ENCODE results near the gene CAB39L. TPM values are rescaled to one million over a fixed set of nuclear protein-coding genes. Genes with fewer than 3 reads are reported as not detected.

The CAB39L gene
- total and polyA plus RNA-seq, 2 of the 13 experiments (the other 11 are each of a cell fraction or from before 2014, with no cell fraction given), result 3.1 to 6.1 TPM

DNA sequence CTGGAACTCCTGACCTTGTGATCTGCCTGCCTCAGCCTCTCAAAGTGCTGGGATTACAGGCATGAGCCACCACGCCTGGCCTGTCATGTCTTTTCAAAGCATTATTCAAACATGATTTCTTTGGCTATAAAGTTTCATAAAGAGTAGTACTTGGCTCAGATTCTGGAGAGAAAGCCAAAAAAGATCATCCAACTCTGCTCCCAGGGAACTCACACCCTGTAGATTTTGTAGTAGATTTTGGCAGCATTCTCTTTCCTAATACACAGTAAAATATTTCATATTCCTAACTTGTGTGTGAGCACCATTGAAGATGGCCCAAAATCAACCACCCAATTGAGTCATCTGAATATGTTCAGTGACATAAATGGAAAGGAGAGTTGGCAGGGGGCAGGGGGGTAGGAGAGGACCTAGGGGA lies 48.4 kb downstream of the CAB39L start:
- Histone ChIP-seq H3K4me2 (ENCODE audit: low read depth, low read length) (no peak overlapping the region), H3K79me2 (ENCODE audit: insufficient read depth, low read length) (no peaks in the 10 kb centered on the region), H4K20me1 (ENCODE audit: insufficient read depth, low read length) (no peaks in the 10 kb centered on the region), H3K27ac (ENCODE audit: extremely low read length, insufficient read depth, low read length) (no peak overlapping the region), H3K4me3 (replicated peaks in 1 of 3; ENCODE audit: insufficient read depth in 1 of 3, low read depth in 2 of 3, low read length in 3 of 3) (no peak overlapping the region), H3K27me3 (ENCODE audit: control insufficient read depth in 1 of 2, insufficient read depth in 2 of 2, low read length in 2 of 2) (no peaks in the 10 kb centered on the region), H3K4me1 (ENCODE audit: insufficient read depth, low read length) (no peaks in the 10 kb centered on the region), H2AFZ (ENCODE audit: low read length) (no peak overlapping the region), H3K9ac (ENCODE audit: insufficient read depth, low read depth, low read length) (no peak overlapping the region), H3K36me3 (replicated peaks in 1 of 2; ENCODE audit: control insufficient read depth in 1 of 2, insufficient read depth in 2 of 2, low read length in 2 of 2) (no peaks in the 10 kb centered on the region), H3K9me3 (ENCODE audit: low read length) (no peaks in the 10 kb centered on the region)
- FAIRE-seq, result no peak
- BruUV-seq (replicated peaks), result no TSS peak
- intact Hi-C loops (cut with micrococcal nuclease; ENCODE audit: unreplicated experiment), result no loop called here
- 89% methylated on average over 1 of the region's 1 CpG for WGBS (ENCODE audit: low lambda C conversion rate)
- TF ChIP-seq ZNF788 (CRISPR knock-in tag; IDR thresholded peaks at IDR 0.05; ENCODE audit: borderline replicate concordance) (no peak), ZNF124 (CRISPR knock-in tag; IDR thresholded peaks at IDR 0.05) (no peak), NFIB (CRISPR knock-in tag; IDR thresholded peaks at IDR 0.05; ENCODE audit: borderline replicate concordance) (no peak), ZNF362 (CRISPR knock-in tag; IDR thresholded peaks at IDR 0.05; ENCODE audit: borderline replicate concordance) (no peak), ZSCAN9 (CRISPR knock-in tag; IDR thresholded peaks at IDR 0.05; ENCODE audit: borderline replicate concordance) (no peak), ZNF24 (IDR thresholded peaks at IDR 0.05) (no peak), SOX6 (IDR thresholded peaks at IDR 0.05) (no peak), SOX6 (CRISPR knock-in tag; IDR thresholded peaks at IDR 0.05) (no peak), SP5 (CRISPR knock-in tag; IDR thresholded peaks at IDR 0.05; ENCODE audit: borderline replicate concordance, low read depth) (no peak)
- POLR2A ChIA-PET, result no interaction called here
- no peak for DNase-seq (ENCODE audit: low spot score)
- in situ Hi-C loops (cut with HindIII; ENCODE audit: extremely low pct_ligation_motif_present, low pct_unique_long_range_greater_than_20kb), result no loop called here
- CTCF ChIA-PET (ENCODE audit: low intra/inter-chr PET ratio, low total read pairs), result no interaction called here
- ATAC-seq, result no peak

GRCh38 chr13:49388091-49388635 lies 55.7 kb downstream of the CAB39L start:
- Histone ChIP-seq H3K4me2 (ENCODE audit: low read depth, low read length) (no peak overlapping the region), H3K4me1 (ENCODE audit: insufficient read depth, low read length) (no peaks in the 10 kb centered on the region), H3K36me3 (replicated peaks in 1 of 2; ENCODE audit: control insufficient read depth in 1 of 2, insufficient read depth in 2 of 2, low read length in 2 of 2) (no peaks in the 10 kb centered on the region), H4K20me1 (ENCODE audit: insufficient read depth, low read length) (no peaks in the 10 kb centered on the region), H3K9me3 (ENCODE audit: low read length) (no peaks in the 10 kb centered on the region), H3K27me3 (ENCODE audit: control insufficient read depth in 1 of 2, insufficient read depth in 2 of 2, low read length in 2 of 2) (no peaks in the 10 kb centered on the region), H3K9ac (ENCODE audit: insufficient read depth, low read depth, low read length) (no peak overlapping the region), H3K79me2 (ENCODE audit: insufficient read depth, low read length) (no peaks in the 10 kb centered on the region), H2AFZ (ENCODE audit: low read length) (no peak overlapping the region), H3K27ac (ENCODE audit: extremely low read length, insufficient read depth, low read length) (no peak overlapping the region), H3K4me3 (replicated peaks in 1 of 3; ENCODE audit: insufficient read depth in 1 of 3, low read depth in 2 of 3, low read length in 3 of 3) (no peak overlapping the region)
- intact Hi-C loops (cut with micrococcal nuclease; ENCODE audit: unreplicated experiment), result no loop called here
- FAIRE-seq (no peak), ATAC-seq (no peak), DNase-seq (ENCODE audit: low spot score) (no peak)
- WGBS (ENCODE audit: low lambda C conversion rate), result 66% methylated on average over 5 of the region's 5 CpGs
- ChIA-PET CTCF (ENCODE audit: low intra/inter-chr PET ratio, low total read pairs) (no interaction called here), POLR2A (no interaction called here)
- in situ Hi-C loops (cut with HindIII; ENCODE audit: extremely low pct_ligation_motif_present, low pct_unique_long_range_greater_than_20kb), result no loop called here
- no TSS peak for BruUV-seq (replicated peaks)
- no peak for TF ChIP-seq ETS1 (CRISPR knock-in tag; IDR thresholded peaks at IDR 0.05)
- TF ChIP-seq RORA (CRISPR knock-in tag; IDR thresholded peaks at IDR 0.05), result no peak
- TF ChIP-seq, protein P1, sequence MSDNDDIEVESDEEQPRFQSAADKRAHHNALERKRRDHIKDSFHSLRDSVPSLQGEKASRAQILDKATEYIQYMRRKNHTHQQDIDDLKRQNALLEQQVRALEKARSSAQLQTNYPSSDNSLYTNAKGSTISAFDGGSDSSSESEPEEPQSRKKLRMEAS (IDR thresholded peaks at IDR 0.05), result no peak
- no peak for TF ChIP-seq ZNF773 (CRISPR knock-in tag; IDR thresholded peaks at IDR 0.05; ENCODE audit: borderline replicate concordance)
- no peak for TF ChIP-seq HNRNPUL1 (IDR thresholded peaks at IDR 0.05; ENCODE audit: low read depth, low read length)
- TF ChIP-seq HOXA7 (CRISPR knock-in tag; IDR thresholded peaks at IDR 0.05), result no peak
- TF ChIP-seq GABPA (IDR thresholded peaks at IDR 0.05; ENCODE audit: low read depth, low read length), result no peak
- TF ChIP-seq GABPA (CRISPR knock-in tag; IDR thresholded peaks at IDR 0.05; ENCODE audit: low read depth), result no peak
- no peak for TF ChIP-seq BHLHE40 (IDR thresholded peaks at IDR 0.05; ENCODE audit: low read length)
- TF ChIP-seq NCOA2 (CRISPR knock-in tag; IDR thresholded peaks at IDR 0.05), result no peak

All from HepG2 (cell line).